ENCODE data around the gene CEP170B. TPM values are rescaled to one million over a fixed set of nuclear protein-coding genes. Genes with fewer than 3 reads are reported as not detected.
"Not testable (repeated sequence)": the region's sequence is repeated elsewhere in the genome, so short reads cannot be mapped to it uniquely, and the experiment has no call there.

CEP170B gene
- total RNA-seq, 1 donor from 2014 or later, result 14.4 TPM

DNA sequence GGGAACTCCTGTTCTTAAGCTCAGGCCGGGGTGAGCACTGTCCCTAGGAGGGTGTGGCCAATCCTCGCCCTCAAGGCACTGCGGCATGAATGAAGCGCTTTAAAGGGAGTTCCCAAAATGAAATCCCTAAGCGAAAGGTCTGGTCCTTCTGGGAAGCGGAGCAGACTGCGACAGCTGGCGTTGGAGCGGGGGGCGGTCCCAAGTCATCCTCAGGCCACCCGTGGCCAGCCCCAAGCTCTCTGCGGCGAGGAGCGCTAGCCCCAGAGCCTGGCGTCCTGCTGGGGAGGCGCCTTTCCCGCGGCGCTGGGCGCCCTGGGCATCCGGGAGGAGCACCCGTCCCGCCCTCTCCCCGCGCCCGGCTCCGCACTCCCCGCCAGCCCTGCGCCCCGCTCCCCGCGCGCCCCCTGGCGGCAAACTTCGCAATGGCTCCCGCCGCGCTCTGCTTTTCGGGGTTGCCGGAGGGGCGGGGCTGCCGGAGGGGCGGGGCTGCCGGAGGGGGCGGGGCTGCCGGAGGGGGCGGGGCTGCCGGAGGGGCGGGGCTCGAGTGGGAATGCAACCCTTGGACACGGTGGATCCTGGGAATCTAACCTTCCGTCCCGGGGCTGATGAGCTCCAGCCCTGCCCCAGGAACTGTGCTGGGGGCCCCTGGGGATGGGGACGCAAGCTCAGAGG, 38.7 kb upstream of the CEP170B start:
- peak overlapping the region; percentile 79 for H3K4me3 Mint-ChIP-seq
- H3K27ac Mint-ChIP-seq (ENCODE audit: unreplicated experiment), result no peak overlapping the region
- peaks cover 8% of the 10 kb centered on the region for H3K9me3 Mint-ChIP-seq
- peaks cover 29% of the 10 kb centered on the region for H3K4me1 Mint-ChIP-seq
- peak; percentile 98 for DNase-seq (ENCODE audit: low read depth, low spot score)
- H3K27me3 Mint-ChIP-seq (ENCODE audit: low read depth), result peaks cover 38% of the 10 kb centered on the region
- TF ChIP-seq, protein P1, sequence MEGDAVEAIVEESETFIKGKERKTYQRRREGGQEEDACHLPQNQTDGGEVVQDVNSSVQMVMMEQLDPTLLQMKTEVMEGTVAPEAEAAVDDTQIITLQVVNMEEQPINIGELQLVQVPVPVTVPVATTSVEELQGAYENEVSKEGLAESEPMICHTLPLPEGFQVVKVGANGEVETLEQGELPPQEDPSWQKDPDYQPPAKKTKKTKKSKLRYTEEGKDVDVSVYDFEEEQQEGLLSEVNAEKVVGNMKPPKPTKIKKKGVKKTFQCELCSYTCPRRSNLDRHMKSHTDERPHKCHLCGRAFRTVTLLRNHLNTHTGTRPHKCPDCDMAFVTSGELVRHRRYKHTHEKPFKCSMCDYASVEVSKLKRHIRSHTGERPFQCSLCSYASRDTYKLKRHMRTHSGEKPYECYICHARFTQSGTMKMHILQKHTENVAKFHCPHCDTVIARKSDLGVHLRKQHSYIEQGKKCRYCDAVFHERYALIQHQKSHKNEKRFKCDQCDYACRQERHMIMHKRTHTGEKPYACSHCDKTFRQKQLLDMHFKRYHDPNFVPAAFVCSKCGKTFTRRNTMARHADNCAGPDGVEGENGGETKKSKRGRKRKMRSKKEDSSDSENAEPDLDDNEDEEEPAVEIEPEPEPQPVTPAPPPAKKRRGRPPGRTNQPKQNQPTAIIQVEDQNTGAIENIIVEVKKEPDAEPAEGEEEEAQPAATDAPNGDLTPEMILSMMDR (conservative IDR thresholded peaks at IDR 0.05), result peak; percentile 89
- H3K36me3 Mint-ChIP-seq (ENCODE audit: low read depth), result peaks cover 7% of the 10 kb centered on the region

DNA sequence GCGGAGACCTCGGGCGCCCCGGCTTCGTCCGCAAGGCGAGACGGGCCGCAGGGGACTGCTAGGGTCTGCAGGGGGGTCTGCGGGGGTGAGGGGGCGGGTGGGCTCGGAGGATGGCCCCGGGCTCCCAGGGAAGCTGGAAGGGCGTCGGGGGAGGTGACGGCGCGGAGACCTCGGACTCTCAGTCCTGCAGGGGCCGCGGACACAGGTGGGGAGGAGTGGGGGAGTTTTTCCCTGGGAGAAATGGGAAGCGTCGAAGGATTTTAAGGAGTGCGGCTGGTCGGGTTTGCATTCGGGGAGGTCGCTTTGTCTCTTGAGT, 38.2 kb upstream of the CEP170B start:
- H3K27me3 Mint-ChIP-seq (ENCODE audit: low read depth), result peaks cover 38% of the 10 kb centered on the region
- no peak overlapping the region for H3K27ac Mint-ChIP-seq (ENCODE audit: unreplicated experiment)
- H3K36me3 Mint-ChIP-seq (ENCODE audit: low read depth), result peaks cover 7% of the 10 kb centered on the region
- H3K9me3 Mint-ChIP-seq, result peaks cover 8% of the 10 kb centered on the region
- H3K4me3 Mint-ChIP-seq, result peak overlapping the region; percentile 79
- DNase-seq (ENCODE audit: low read depth, low spot score), result no peak
- peaks cover 29% of the 10 kb centered on the region for H3K4me1 Mint-ChIP-seq
- TF ChIP-seq, protein P1 (conservative IDR thresholded peaks at IDR 0.05), result no peak

DNA sequence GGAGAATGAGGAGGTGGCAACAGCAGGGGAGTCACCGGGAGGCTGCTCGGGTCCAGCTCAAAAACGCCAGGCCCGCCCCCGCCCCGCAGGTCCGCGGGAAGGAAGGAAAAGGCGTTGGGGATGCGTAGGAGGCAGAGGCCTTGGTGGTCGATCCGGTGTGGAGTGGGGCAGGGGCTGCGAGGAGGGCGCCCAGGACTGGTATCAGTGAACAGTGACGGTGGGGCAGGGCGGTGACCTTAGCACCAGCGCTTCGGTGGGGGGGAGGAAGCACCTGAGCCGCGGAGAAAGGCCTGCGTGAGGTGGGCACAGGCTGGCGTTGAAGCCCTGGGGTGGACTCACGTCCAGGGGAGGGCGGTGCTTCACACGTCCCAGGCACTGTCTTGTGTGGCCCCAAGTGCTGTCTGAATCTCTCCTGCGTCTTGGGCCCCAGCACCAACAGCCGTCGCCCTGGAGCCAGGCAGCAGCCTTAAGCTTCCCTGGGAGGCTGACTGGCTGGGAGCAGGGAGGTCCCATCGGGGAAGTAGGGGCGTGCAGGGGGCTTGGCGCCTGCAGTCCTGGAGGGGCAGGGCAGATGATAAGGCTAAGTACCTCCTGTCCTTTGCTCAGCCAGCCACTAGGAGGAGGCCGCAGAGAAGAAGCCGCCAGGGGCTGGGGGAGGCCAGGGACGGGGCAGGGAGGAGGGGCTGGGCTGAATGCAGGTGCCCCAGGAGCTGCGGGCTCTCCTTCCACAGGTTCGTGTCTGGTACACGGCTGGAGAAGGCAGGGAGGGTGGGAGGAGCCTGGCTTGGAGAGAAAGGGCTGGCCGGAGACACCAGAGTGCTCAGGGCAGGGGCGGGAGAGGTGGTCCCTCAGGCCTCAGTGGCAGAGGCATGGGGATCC, 37.7 kb upstream of the CEP170B start:
- peaks cover 38% of the 10 kb centered on the region for H3K27me3 Mint-ChIP-seq (ENCODE audit: low read depth)
- H3K27ac Mint-ChIP-seq (ENCODE audit: unreplicated experiment), result no peak overlapping the region
- H3K4me1 Mint-ChIP-seq, result peaks cover 29% of the 10 kb centered on the region
- peaks cover 8% of the 10 kb centered on the region for H3K9me3 Mint-ChIP-seq
- H3K36me3 Mint-ChIP-seq (ENCODE audit: low read depth), result peaks cover 7% of the 10 kb centered on the region
- TF ChIP-seq, protein P1 (conservative IDR thresholded peaks at IDR 0.05), result peak; percentile 70
- peak; percentile 61 for DNase-seq (ENCODE audit: low read depth, low spot score)
- peak overlapping the region; percentile 79 for H3K4me3 Mint-ChIP-seq

DNA sequence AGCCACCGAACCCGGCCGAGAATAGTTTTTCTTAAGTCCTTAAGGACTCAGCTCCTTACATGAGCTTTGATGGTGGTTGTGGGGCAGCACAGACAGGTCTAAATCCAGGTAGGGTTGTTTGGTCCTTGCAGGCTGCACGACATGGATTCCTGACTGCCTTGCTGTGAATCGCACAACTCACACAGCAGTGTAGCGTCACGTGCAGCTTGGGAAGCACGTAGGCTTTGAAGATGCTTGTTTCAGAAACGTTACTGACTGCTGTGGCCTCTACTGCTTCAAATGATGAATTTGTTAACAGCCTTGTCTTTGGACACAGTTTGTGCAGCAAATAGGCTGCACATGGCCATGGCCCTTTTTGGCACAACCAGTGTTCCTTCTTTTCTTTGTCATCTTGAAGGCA, 34.3 kb upstream of the CEP170B start:
- H3K36me3 Mint-ChIP-seq (ENCODE audit: low read depth), result no peaks in the 10 kb centered on the region
- peaks cover 16% of the 10 kb centered on the region for H3K4me1 Mint-ChIP-seq
- H3K4me3 Mint-ChIP-seq, result no peak overlapping the region
- TF ChIP-seq, protein P1 (conservative IDR thresholded peaks at IDR 0.05), result no peak
- peaks cover 16% of the 10 kb centered on the region for H3K27me3 Mint-ChIP-seq (ENCODE audit: low read depth)
- no peak overlapping the region for H3K27ac Mint-ChIP-seq (ENCODE audit: unreplicated experiment)
- no peaks in the 10 kb centered on the region for H3K9me3 Mint-ChIP-seq
- no peak for DNase-seq (ENCODE audit: low read depth, low spot score)

DNA sequence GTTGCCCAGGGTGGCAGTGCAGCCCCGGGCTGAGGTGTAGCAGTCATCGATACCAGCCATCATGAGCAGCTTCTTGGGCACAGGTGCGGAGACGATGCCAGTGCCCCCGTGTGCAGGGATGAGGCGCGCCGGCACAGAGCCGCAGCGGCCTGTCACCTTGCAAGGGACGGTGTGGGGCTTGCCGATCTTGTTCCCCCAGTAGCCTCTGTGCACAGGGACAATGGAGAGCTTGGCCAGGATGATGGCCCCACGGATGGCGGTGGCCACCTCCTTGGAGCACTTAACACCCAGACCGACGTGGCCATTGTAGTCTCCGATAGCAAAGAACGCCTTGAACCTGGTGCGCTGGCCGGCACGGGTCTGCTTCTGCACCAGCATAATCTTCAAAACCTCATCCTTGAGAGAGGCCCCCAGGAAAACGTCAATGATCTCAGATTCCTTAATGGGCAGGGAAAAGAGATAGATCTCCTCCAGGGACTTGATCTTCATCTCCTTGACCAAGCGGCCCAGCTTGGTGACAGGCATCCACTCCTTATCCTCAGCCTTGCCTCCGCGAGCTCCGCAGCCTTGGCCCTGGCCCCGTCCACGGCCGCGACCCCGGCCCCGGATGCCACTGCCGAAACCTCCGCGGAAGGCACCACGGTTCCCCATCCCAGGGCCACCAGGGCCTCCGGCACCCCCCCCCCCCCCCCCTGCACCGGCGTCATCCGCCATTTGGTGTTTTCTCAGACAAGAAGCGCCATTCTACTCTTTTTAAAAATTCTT, 28.7 kb upstream of the CEP170B start:
- not testable (repeated sequence) for H3K4me1 Mint-ChIP-seq; DNase-seq (ENCODE audit: low read depth, low spot score); H3K4me3 Mint-ChIP-seq; H3K9me3 Mint-ChIP-seq; H3K36me3 Mint-ChIP-seq (ENCODE audit: low read depth); H3K27ac Mint-ChIP-seq (ENCODE audit: unreplicated experiment)
- peaks cover 39% of the 10 kb centered on the region for H3K27me3 Mint-ChIP-seq (ENCODE audit: low read depth)
